DOHH2 (cell line): ENCODE results near the gene OR7C2.

Source experiments
- H3F3A ChIP-seq: fragments of 200-600 bp; sonication (generic), shearing (Covaris generic); 2 replicates; pipeline ENCODE4 v1.6.0; 2016; ENCODE audit warnings: antibody characterized with exemption, mild to moderate bottlenecking; ENCODE audit not compliant: control insufficient read depth, insufficient read depth
- H3K27ac ChIP-seq: fragments of 200-600 bp; sonication (generic); 2 replicates; pipeline ENCODE4 v1.5.1; 2014; ENCODE audit warnings: low read depth, mild to moderate bottlenecking, low read length, moderate library complexity
- H3K27me3 ChIP-seq: fragments of 200-600 bp; sonication (generic); 2 replicates; pipeline ENCODE4 v1.6.1; 2014; ENCODE audit warnings: mild to moderate bottlenecking, low read length, mixed read lengths; ENCODE audit not compliant: control insufficient read depth
- H3K36me3 ChIP-seq: fragments of 200-600 bp; sonication (generic); 2 replicates; pipeline ENCODE4 v1.6.1; 2014; ENCODE audit warnings: mild to moderate bottlenecking, low read length, moderate library complexity, mixed read lengths; ENCODE audit not compliant: control insufficient read depth
- H3K4me1 ChIP-seq: fragments of 200-600 bp; sonication (generic); 2 replicates; pipeline ENCODE4 v1.6.1; 2014; ENCODE audit warnings: mild to moderate bottlenecking, low read length, mixed read lengths; ENCODE audit not compliant: control insufficient read depth
- H3K4me2 ChIP-seq: fragments of 200-600 bp; sonication (generic); 2 replicates; pipeline ENCODE4 v1.6.0; 2014; ENCODE audit warnings: mild to moderate bottlenecking, low read length, moderate library complexity
- H3K4me3 ChIP-seq: fragments of 200-600 bp; sonication (generic); 2 replicates; pipeline ENCODE4 v1.5.1; 2014; ENCODE audit warnings: mild to moderate bottlenecking, low read length, mixed read lengths
- H3K79me2 ChIP-seq: fragments of 200-600 bp; sonication (generic); 2 replicates; pipeline ENCODE4 v1.6.1; 2014; ENCODE audit warnings: mild to moderate bottlenecking, low read length, mixed read lengths; ENCODE audit not compliant: control insufficient read depth
- H3K9me2 ChIP-seq: fragments of 200-600 bp; sonication (generic); replicated peaks from 2 replicates; pipeline ENCODE4 v1.6.1; 2014; ENCODE audit warnings: mild to moderate bottlenecking, low read length, mixed read lengths; ENCODE audit not compliant: control insufficient read depth
- H3K9me3 ChIP-seq: fragments of 200-600 bp; sonication (generic); 2 replicates; pipeline ENCODE4 v1.6.1; 2014; ENCODE audit warnings: antibody characterized with exemption, low read length, mixed read lengths; ENCODE audit not compliant: control insufficient read depth, insufficient read depth
- H4K20me1 ChIP-seq: fragments of 200-600 bp; sonication (generic); 2 replicates; pipeline ENCODE4 v1.6.0; 2014; ENCODE audit warnings: low read depth, mild to moderate bottlenecking, antibody characterized with exemption, low read length, moderate library complexity; ENCODE audit not compliant: control insufficient read depth, insufficient read depth
- CTCF ChIP-seq: fragments of 200-600 bp; sonication (generic); IDR thresholded peaks from one replicate; pipeline ENCODE4 v1.5.1; 2014; ENCODE audit warnings: antibody characterized with exemption, mild to moderate bottlenecking, low read depth, low read length; ENCODE audit not compliant: poor library complexity, severe bottlenecking
- EZH2phosphoT487 ChIP-seq: fragments of 200-600 bp; sonication (generic); IDR thresholded peaks from 2 replicates; pipeline ENCODE4 v1.6.1; 2017; ENCODE audit warnings: borderline replicate concordance, mild to moderate bottlenecking, antibody characterized with exemption, low read length, moderate library complexity, mixed read lengths

The OR7C2 gene

GRCh38 chr19:14978161-14978776 lies 37.0 kb downstream of the OR7C2 start:
- no peaks in the 10 kb centered on the region for H3K9me2 ChIP-seq
- no peak overlapping the region for H3K27ac ChIP-seq
- no peaks in the 10 kb centered on the region for H3K9me3 ChIP-seq
- no peak overlapping the region for H3K4me2 ChIP-seq
- no peaks in the 10 kb centered on the region for H4K20me1 ChIP-seq
- no peaks in the 10 kb centered on the region for H3F3A ChIP-seq
- H3K36me3 ChIP-seq, result no peaks in the 10 kb centered on the region
- no peaks in the 10 kb centered on the region for H3K79me2 ChIP-seq
- H3K27me3 ChIP-seq, result peaks cover 5% of the 10 kb centered on the region; the same call in 1 of the 2 replicates
- H3K4me3 ChIP-seq, result no peak overlapping the region
- H3K4me1 ChIP-seq, result no peaks in the 10 kb centered on the region
- TF ChIP-seq EZH2phosphoT487, result no peak

GRCh38 chr19:14979476-14980255 lies 38.4 kb downstream of the OR7C2 start, which contains the start of gene SLC1A6:
SLC1A6 (minus strand) TSS chr19:14979864; CDS start chr19:14972910, 6,954 bp downstream.
- H3K4me1 ChIP-seq, result no peaks in the 10 kb centered on the region
- H3K4me2 ChIP-seq, result no peak within 1 kb of the TSS
- H3K9me2 ChIP-seq, result no peaks in the 10 kb centered on the region
- H3K79me2 ChIP-seq, result no peaks in the 10 kb centered on the region
- peaks cover 5% of the 10 kb centered on the region; the same call in 1 of the 2 replicates for H3K27me3 ChIP-seq
- H3K27ac ChIP-seq, result no peak within 1 kb of the TSS
- TF ChIP-seq CTCF (no peak), EZH2phosphoT487 (no peak)
- no peaks in the 10 kb centered on the region for H3K9me3 ChIP-seq
- H3F3A ChIP-seq, result no peaks in the 10 kb centered on the region
- H3K36me3 ChIP-seq, result no peaks in the 10 kb centered on the region
- no peak within 1 kb of the TSS for H3K4me3 ChIP-seq
- H4K20me1 ChIP-seq, result no peaks in the 10 kb centered on the region

DNA sequence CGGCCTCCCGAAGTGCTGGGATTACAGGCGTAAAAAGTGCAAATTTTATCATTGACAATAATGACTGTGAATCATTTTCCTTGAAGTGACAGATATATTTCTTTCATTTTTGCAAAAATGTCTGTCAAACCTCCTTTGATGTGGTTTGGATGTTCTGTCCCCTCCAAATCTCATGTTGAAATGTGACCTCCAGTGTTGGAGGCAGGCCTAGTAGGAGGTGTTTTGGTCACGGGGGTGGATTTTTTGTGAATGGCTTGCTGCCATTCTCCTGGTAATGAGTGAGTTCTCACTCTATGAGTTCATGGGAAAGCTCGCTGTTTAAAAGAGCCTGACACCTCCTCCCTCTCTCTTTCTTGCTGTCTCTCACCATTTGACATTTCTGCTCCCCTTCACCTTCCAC lies 43.8 kb downstream of the OR7C2 start:
- H3K4me2 ChIP-seq, result no peak overlapping the region
- no peak overlapping the region for H3K4me3 ChIP-seq
- H3K4me1 ChIP-seq, result no peaks in the 10 kb centered on the region
- no peaks in the 10 kb centered on the region for H3K9me3 ChIP-seq
- H4K20me1 ChIP-seq, result no peaks in the 10 kb centered on the region
- H3K27ac ChIP-seq, result no peak overlapping the region
- H3F3A ChIP-seq, result no peaks in the 10 kb centered on the region
- no peaks in the 10 kb centered on the region for H3K27me3 ChIP-seq
- TF ChIP-seq CTCF (no peak), EZH2phosphoT487 (no peak)
- no peaks in the 10 kb centered on the region for H3K36me3 ChIP-seq
- no peaks in the 10 kb centered on the region for H3K9me2 ChIP-seq
- H3K79me2 ChIP-seq, result no peaks in the 10 kb centered on the region
